Measurements from ENCODE around the gene MACROH2A1.

The MACROH2A1 gene

DNA sequence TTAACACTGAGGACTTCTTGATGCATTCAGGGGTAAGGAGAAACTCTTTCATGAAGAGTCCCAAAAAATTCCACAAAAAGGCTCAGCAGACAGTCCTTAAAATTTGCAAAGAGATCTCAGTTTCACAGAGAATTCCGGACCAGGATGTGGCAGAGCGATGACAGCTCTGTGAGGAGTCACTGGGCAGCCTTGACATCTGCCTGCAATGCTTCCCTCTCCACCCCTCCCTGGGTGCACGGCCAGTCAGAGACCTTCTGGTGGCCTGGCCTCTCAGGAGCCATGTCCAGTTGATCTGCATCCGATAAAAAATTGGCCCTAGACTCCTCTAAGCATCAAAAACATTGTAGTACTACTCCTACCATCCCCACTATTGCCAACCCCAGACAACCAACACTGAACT is 76.8 kb downstream of the MACROH2A1 start:
- no peak overlapping the region for H3K4me3 ChIP-seq (ENCODE audit: low read depth, low read length)
- DNase-seq (ENCODE audit: low read depth): no peak
- TF ChIP-seq POLR2A (IDR thresholded peaks at IDR 0.05; ENCODE audit: extremely low read depth, insufficient read length): no peak
- TF ChIP-seq, protein P1, sequence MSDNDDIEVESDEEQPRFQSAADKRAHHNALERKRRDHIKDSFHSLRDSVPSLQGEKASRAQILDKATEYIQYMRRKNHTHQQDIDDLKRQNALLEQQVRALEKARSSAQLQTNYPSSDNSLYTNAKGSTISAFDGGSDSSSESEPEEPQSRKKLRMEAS (IDR thresholded peaks at IDR 0.05; ENCODE audit: low read depth, low read length): no peak
- no peak for TF ChIP-seq MYC (IDR thresholded peaks at IDR 0.05; ENCODE audit: low read depth, low read length)
- no peak for TF ChIP-seq CTCF (IDR thresholded peaks at IDR 0.05; ENCODE audit: low read depth, low read length)

- no peak overlapping the region for H3K4me3 ChIP-seq (ENCODE audit: low read depth, low read length)
- TF ChIP-seq CTCF (IDR thresholded peaks at IDR 0.05; ENCODE audit: low read depth, low read length) (no peak), POLR2A (IDR thresholded peaks at IDR 0.05; ENCODE audit: extremely low read depth, insufficient read length) (no peak), MYC (IDR thresholded peaks at IDR 0.05; ENCODE audit: low read depth, low read length) (no peak)
- TF ChIP-seq, protein P1 (IDR thresholded peaks at IDR 0.05; ENCODE audit: low read depth, low read length): no peak
- no peak for DNase-seq (ENCODE audit: low read depth)
Measured at GRCh38 chr5:135320718-135321484, 78.1 kb downstream of the MACROH2A1 start.

GRCh38 chr5:135319928-135320606 is 79.0 kb downstream of the MACROH2A1 start:
- peak; percentile 21 for DNase-seq (ENCODE audit: low read depth)
- no peak overlapping the region for H3K4me3 ChIP-seq (ENCODE audit: low read depth, low read length)
- TF ChIP-seq, protein P1 (IDR thresholded peaks at IDR 0.05; ENCODE audit: low read depth, low read length): no peak
- TF ChIP-seq MYC (IDR thresholded peaks at IDR 0.05; ENCODE audit: low read depth, low read length) (no peak), CTCF (IDR thresholded peaks at IDR 0.05; ENCODE audit: low read depth, low read length) (peak; percentile 18), POLR2A (IDR thresholded peaks at IDR 0.05; ENCODE audit: extremely low read depth, insufficient read length) (no peak)

- no peak overlapping the region for H3K4me3 ChIP-seq (ENCODE audit: low read depth, low read length)
- no peak for DNase-seq (ENCODE audit: low read depth)
- TF ChIP-seq CTCF (IDR thresholded peaks at IDR 0.05; ENCODE audit: low read depth, low read length) (no peak), MYC (IDR thresholded peaks at IDR 0.05; ENCODE audit: low read depth, low read length) (no peak), POLR2A (IDR thresholded peaks at IDR 0.05; ENCODE audit: extremely low read depth, insufficient read length) (no peak)
- TF ChIP-seq, protein P1 (IDR thresholded peaks at IDR 0.05; ENCODE audit: low read depth, low read length): no peak
Measured at GRCh38 chr5:135319458-135319857, 79.6 kb downstream of the MACROH2A1 start.

DNA sequence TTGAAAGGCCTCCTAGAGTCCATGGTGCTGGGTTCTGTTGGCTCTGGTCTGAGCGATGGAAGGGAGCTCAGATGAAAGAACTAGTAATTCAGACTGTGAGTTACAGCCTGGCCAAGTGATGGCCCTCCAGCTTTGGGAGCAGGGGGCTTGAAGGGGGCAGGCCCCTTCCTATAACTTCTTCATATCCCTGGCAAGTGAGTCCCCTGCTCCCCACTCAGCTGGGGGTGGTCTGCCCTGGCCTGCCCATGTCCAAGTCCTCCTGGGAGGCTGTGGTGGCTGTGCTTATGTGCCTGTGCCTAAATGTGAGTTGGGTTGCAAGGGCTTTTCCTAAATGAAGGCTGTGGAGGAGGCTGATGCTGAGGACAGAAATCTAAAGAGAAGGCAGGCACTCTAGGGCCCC is 80.1 kb downstream of the MACROH2A1 start:
- TF ChIP-seq MYC (IDR thresholded peaks at IDR 0.05; ENCODE audit: low read depth, low read length) (no peak), POLR2A (IDR thresholded peaks at IDR 0.05; ENCODE audit: extremely low read depth, insufficient read length) (no peak), CTCF (IDR thresholded peaks at IDR 0.05; ENCODE audit: low read depth, low read length) (no peak)
- TF ChIP-seq, protein P1 (IDR thresholded peaks at IDR 0.05; ENCODE audit: low read depth, low read length): no peak
- no peak for DNase-seq (ENCODE audit: low read depth)
- no peak overlapping the region for H3K4me3 ChIP-seq (ENCODE audit: low read depth, low read length)

Data from NB4 (cell line).